ENCODE results near the gene PRICKLE1.

PRICKLE1 gene

DNA sequence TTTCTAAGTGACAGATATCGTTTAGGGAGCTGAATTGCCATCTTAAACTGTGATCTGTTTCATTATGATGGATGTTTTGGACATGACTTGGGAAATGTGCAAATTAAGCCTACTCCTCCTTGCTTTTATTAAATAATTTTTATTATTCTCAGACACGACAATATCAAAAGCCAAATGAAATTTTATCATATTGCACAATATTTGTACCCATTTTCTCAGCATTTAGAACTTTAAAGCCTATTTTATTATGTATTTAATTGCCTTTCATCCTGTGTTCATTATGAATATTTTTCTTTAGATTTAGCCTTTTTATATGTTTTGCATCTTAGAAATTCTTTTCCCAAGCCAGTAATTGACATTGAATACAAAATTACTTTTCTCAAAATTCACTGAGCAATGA lies 160.7 kb downstream of the PRICKLE1 start:
- TF ChIP-seq, protein P1, sequence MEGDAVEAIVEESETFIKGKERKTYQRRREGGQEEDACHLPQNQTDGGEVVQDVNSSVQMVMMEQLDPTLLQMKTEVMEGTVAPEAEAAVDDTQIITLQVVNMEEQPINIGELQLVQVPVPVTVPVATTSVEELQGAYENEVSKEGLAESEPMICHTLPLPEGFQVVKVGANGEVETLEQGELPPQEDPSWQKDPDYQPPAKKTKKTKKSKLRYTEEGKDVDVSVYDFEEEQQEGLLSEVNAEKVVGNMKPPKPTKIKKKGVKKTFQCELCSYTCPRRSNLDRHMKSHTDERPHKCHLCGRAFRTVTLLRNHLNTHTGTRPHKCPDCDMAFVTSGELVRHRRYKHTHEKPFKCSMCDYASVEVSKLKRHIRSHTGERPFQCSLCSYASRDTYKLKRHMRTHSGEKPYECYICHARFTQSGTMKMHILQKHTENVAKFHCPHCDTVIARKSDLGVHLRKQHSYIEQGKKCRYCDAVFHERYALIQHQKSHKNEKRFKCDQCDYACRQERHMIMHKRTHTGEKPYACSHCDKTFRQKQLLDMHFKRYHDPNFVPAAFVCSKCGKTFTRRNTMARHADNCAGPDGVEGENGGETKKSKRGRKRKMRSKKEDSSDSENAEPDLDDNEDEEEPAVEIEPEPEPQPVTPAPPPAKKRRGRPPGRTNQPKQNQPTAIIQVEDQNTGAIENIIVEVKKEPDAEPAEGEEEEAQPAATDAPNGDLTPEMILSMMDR (IDR thresholded peaks at IDR 0.05; ENCODE audit: borderline replicate concordance, insufficient read depth, low read depth, low read length), result no peak

DNA sequence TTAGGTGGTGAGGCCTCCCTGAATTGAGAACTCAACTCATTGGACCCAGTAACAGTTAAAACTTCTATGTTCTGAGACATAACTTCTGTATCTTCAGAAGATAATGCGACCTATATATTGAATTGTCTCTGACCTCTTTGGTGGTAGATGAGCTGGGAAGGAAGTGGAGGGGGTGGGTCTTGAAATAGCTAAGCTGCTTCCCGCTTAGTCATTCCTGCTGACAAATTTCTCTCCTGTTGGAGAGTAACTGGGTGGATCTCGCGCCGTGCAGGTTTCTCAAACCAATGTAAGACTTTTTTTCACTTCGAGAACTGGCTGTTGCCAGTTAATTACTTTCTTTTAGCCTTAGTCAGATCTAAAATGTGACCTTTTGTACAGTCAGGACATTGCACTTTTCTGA lies 162.8 kb downstream of the PRICKLE1 start:
- TF ChIP-seq, protein P1 (IDR thresholded peaks at IDR 0.05; ENCODE audit: borderline replicate concordance, insufficient read depth, low read depth, low read length), result no peak
- no peak overlapping the region for H3K4me3 ChIP-seq (ENCODE audit: low read depth, low read length)

More for the DNA sequence above, 160.7 kb downstream of the PRICKLE1 start:
- no peak overlapping the region for H3K4me3 ChIP-seq (ENCODE audit: low read depth, low read length)

DNA sequence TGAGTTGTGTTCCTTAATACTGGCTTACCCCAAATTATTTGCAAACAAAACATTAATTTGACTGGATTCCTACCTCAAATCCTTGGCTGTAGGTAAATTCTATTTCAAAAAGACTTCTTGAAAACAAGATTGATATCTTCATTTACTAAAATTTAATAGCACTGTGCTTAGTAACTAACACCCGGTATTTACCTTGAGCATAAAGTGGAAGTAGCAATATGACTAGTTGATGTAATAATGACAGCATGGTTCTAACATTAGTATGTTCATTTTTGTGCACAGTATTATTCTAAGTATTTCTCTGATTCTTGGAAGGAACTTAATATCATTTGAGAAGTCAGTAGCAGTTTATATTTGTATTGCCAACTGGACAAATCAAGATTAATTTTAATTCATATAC lies 166.8 kb downstream of the PRICKLE1 start:
- no peak overlapping the region for H3K4me3 ChIP-seq (ENCODE audit: low read depth, low read length)
- TF ChIP-seq, protein P1 (IDR thresholded peaks at IDR 0.05; ENCODE audit: borderline replicate concordance, insufficient read depth, low read depth, low read length), result no peak

DNA sequence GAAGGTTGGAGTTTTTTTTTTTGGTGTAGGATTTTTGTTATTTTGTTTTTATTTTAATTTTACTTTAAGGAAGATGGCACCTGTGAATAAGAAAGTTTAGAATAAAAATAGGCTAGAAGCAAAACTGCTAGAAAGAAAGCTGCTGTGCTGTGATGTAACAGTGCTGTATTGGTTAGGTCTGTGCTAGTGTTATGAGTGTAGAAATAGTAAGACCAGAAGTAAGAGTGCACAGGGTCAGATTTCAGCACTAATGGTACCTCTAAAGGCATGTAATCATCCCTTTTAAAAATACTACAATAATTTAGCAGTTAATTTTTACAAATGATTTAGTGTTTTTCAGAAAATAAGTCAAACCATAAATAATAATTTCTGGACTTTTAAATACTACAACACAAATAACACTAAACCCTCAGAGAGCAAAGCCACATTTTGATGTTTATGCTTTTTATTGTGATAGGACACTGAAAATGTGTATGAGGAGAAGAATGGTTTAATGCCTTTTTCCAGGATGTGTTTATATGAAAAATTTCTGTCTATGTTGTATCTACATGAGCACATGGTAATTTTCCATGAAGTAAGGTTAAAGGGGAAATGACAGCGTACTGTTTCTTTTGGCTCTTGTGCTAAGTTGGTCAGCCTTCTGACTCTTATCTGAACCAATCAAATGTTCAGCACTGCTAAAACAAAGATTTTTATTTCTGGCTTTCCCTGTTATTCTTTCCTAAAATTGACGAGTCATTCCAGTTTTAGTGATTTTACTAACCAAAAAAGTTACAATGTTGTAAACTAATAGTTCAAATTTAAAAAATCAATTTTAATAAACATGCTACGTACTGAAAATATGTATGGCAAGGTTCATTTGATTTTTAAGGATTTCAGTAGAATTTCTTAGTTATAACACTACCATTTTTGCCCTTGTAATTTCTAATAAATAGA lies 167.4 kb downstream of the PRICKLE1 start:
- TF ChIP-seq, protein P1 (IDR thresholded peaks at IDR 0.05; ENCODE audit: borderline replicate concordance, insufficient read depth, low read depth, low read length), result no peak
- no peak overlapping the region for H3K4me3 ChIP-seq (ENCODE audit: low read depth, low read length)

- H3K4me3 ChIP-seq (ENCODE audit: low read depth, low read length), result no peak overlapping the region
- TF ChIP-seq, protein P1 (IDR thresholded peaks at IDR 0.05; ENCODE audit: borderline replicate concordance, insufficient read depth, low read depth, low read length), result no peak
Measured at GRCh38 chr12:42420395-42420794, 169.2 kb downstream of the PRICKLE1 start.

DNA sequence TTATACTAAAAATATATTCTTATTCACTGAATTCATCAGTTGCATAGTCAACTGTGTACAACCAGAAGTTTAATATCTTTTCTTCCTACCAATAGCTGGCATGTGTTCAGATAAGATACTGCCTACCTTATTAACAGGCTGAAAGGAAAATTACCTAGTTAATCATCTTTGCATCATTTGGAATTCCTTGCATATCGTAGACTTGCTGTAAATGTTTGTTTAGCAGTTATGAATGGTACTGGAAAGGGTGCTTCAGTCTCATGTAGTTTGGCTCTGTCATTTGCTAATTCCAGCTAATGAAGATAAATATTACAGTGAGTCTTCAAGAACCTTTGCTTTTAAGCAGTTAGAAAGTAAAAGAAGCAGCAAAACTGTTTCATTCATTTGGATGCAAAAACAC lies 179.2 kb downstream of the PRICKLE1 start:
- TF ChIP-seq, protein P1 (IDR thresholded peaks at IDR 0.05; ENCODE audit: borderline replicate concordance, insufficient read depth, low read depth, low read length), result no peak

DNA sequence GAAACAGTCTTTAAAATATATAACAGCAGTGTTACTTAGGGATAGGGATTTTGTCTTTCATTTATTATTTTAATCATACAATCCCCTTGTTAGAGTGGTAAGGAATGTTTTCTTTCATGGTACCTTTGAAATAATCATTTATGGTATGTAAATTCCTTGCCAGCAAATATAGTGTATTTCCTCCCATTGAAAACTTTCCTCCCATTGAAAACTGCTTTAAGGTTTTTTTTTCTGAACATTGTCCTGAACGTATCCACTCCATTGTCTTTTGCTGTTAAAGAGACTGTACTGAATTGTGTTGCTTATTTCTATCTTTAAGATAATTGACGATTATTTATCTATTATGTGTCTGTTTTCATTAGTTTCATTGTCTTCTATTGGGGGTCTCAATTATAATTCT lies 180.1 kb downstream of the PRICKLE1 start:
- H3K4me3 ChIP-seq (ENCODE audit: low read depth, low read length), result no peak overlapping the region
- TF ChIP-seq, protein P1 (IDR thresholded peaks at IDR 0.05; ENCODE audit: borderline replicate concordance, insufficient read depth, low read depth, low read length), result no peak

More for the DNA sequence above, 179.2 kb downstream of the PRICKLE1 start:
- no peak overlapping the region for H3K4me3 ChIP-seq (ENCODE audit: low read depth, low read length)

All from GM12875 (cell line).